RWPE1 (cell line): ENCODE results near the gene TRIM17.

Experiments
- CTCF ChIA-PET: fragments of 350-600 bp; sonication (Branson Sonifier 250); formaldehyde crosslinking; extraction: SDS; loops from one replicate; lab custom pipeline; 2021; lab: Yijun Ruan, JAX
- POLR2A ChIA-PET: fragments of 400-600 bp; formaldehyde crosslinking; extraction: SDS; loops from one replicate; lab custom pipeline; 2020; ENCODE audit warnings: antibody characterized with exemption; ENCODE audit not compliant: low non-redundant PET; lab: Yijun Ruan, JAX
- DNase-seq: peaks from one replicate; pipeline ENCODE4 v3.0.0; 2012; ENCODE audit warnings: low spot score
- H3K27ac ChIP-seq: fragments of 450-650 bp; 2 replicates; pipeline ENCODE4 v1.5.1; 2017
- CTCF ChIP-seq: fragments of 450-650 bp; conservative IDR thresholded peaks from 2 replicates; pipeline ENCODE4 v1.5.1; 2017; ENCODE audit warnings: low read depth, mild to moderate bottlenecking

Gene TRIM17

GRCh38 chr1:228414511-228415211, 2.0 kb downstream of the TRIM17 start:
- ChIA-PET CTCF (no interaction called here), POLR2A (no interaction called here)
- no peak for TF ChIP-seq CTCF
- no peak for DNase-seq
- no peak overlapping the region for H3K27ac ChIP-seq

- TF ChIP-seq CTCF, result no peak
- DNase-seq, result no peak
- H3K27ac ChIP-seq, result no peak overlapping the region
- POLR2A ChIA-PET, result interaction anchor here (0.6 kb wide), 1 partner anchor 200 kb away, joined by 4 read pairs; no protein-coding TSS in a partner anchor
- CTCF ChIA-PET, result no interaction called here
Measured at GRCh38 chr1:228413241-228414010, 3.2 kb downstream of the TRIM17 start.

GRCh38 chr1:228411548-228412430, 4.9 kb downstream of the TRIM17 start:
- no peak overlapping the region for H3K27ac ChIP-seq
- no peak for TF ChIP-seq CTCF
- DNase-seq, result no peak
- POLR2A ChIA-PET, result no interaction called here
- CTCF ChIA-PET, result interaction anchor here (0.6 kb wide), 1 partner anchor 47 kb away, joined by 3 read pairs; no protein-coding TSS in a partner anchor

- no peak for TF ChIP-seq CTCF
Measured at GRCh38 chr1:228411121-228411520, 5.5 kb downstream of the TRIM17 start.

GRCh38 chr1:228410671-228411070, 6.0 kb downstream of the TRIM17 start:
- CTCF ChIA-PET, result interaction anchor here (0.6 kb wide), 1 partner anchor 38 kb away, joined by 4 read pairs; no protein-coding TSS in a partner anchor
- TF ChIP-seq CTCF, result no peak
- no peak for DNase-seq
- POLR2A ChIA-PET, result no interaction called here
- H3K27ac ChIP-seq, result no peak overlapping the region

More at GRCh38 chr1:228411121-228411520, 5.5 kb downstream of the TRIM17 start:
- H3K27ac ChIP-seq, result no peak overlapping the region
- no peak for DNase-seq
- ChIA-PET POLR2A (no interaction called here), CTCF (interaction anchor here (0.6 kb wide), 2 partner anchors 37 to 47 kb away, joined by 3 to 4 read pairs; no protein-coding TSS in a partner anchor)
